Heart left ventricle (tissue), 13 donors: ENCODE measurements around the gene DPM2.
A peak's percentile ranks its signal among the peaks of the same experiment; 100 is the strongest.

Source experiments
- POLR2A ChIP-seq, 2 donors: fragments of 450-650 bp; IDR thresholded peaks; one replicate each; pipeline ENCODE4 v1.6.1; 2017; ENCODE audit warnings: antibody characterized with exemption in 2 of 2, mild to moderate bottlenecking in 2 of 2, moderate library complexity in 2 of 2
- TF ChIP-seq, protein P1 (sequence below), 12 donors: fragments of 200-600 bp; sonication (generic) in 4 of 12; IDR thresholded peaks; one replicate each; pipeline versions ENCODE4 v1.5.0 to v1.8.0; 2018 to 2022; ENCODE audit warnings: antibody characterized with exemption in 12 of 12, mild to moderate bottlenecking in 5 of 12
- donor health status: ischemic (EF 13 %, LVEDD 7.1; RV severe dilation, severe dysfunction).
- donor health status: DM: no; HTN: yes; CAD: no.
- donor health status: DM: no; HTN: no; CAD: no.
- donor health status: ischemic (EF 25% LVEDD 6.9; RV normal size, moderate dysfunction).
- donor health status: ischemic (EF 25% LVEDD 5.7; RV mildly dilated, moderate dysfunction).
- donor health status: ischemic (EF 35%, LVEDD 5.7; RV mildly dilated, moderate dysfunction).
- donor health status: nonischemic (EF 11% LVEDD 7.7; RV severe dilation, severe dysfunction).
- donor health status: DM: yes; HTN: yes; CAD: no.
- donor health status: PGD.
- donor health status: ischemic (EF 29% LVEDD 5.4; RV normal size, mild dysfunction).
- donor health status: nonischemic (EF 23%, LVEDD 6.1; RV moderate dilation, normal function).

DNA sequence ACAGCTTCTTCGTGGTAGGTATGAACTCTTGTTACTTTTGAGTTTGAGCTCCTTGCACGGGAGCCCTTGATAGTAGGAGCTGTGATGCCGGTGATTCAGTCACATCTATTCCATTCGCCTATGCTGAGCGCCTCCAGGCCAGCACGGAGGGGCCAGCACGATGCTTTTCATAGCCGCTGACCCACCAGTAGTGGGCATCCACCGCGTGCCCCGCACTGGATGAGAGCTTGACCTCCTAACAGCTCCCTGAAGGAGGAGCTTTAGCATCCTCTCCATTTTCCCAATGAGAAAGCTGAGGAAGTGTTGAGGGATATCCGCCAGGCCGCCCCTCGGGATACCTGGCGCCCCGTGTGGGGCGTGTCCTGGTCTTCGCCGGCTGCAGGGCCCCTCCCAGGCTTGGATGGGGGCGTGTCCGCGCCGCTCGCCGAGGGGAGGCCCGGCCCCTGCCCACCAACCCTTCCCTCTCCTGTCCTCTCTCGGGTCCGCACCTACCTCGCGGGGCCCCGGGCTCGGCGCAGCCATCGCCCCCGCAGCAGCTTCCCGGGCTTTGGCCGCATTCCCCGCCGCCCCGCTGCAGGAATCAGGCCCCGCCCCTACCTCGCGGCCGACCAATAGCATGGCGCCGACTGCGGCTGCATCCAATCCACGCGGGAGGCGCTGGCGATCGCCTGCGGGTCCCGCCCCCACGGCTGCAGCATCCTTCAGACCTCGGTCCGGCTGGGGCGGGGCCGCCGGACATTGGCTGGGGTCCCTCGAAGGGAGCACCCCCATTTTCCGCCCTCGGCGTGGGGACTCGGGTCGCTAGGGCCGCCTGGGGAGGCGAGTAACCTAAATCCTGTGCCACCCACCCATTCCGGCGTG lies 7.2 kb downstream of the DPM2 start, which contains the start of gene PIP5KL1:
- TF ChIP-seq, protein P1, sequence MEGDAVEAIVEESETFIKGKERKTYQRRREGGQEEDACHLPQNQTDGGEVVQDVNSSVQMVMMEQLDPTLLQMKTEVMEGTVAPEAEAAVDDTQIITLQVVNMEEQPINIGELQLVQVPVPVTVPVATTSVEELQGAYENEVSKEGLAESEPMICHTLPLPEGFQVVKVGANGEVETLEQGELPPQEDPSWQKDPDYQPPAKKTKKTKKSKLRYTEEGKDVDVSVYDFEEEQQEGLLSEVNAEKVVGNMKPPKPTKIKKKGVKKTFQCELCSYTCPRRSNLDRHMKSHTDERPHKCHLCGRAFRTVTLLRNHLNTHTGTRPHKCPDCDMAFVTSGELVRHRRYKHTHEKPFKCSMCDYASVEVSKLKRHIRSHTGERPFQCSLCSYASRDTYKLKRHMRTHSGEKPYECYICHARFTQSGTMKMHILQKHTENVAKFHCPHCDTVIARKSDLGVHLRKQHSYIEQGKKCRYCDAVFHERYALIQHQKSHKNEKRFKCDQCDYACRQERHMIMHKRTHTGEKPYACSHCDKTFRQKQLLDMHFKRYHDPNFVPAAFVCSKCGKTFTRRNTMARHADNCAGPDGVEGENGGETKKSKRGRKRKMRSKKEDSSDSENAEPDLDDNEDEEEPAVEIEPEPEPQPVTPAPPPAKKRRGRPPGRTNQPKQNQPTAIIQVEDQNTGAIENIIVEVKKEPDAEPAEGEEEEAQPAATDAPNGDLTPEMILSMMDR (IDR thresholded peaks at IDR 0.05), result peak in 1 of 12 donors; percentile 21
- TF ChIP-seq POLR2A (IDR thresholded peaks at IDR 0.05), result peak in 1 of 2 donors; percentile 6
